MG63 (cell line): ENCODE measurements around the gene INTS4. TPM values are rescaled to one million over a fixed set of nuclear protein-coding genes. Genes with fewer than 3 reads are reported as not detected.
"Not testable (repeated sequence)": the region's sequence is repeated elsewhere in the genome, so short reads cannot be mapped to it uniquely, and the experiment has no call there.

ENCODE experiments used
- DNase-seq: peaks from one replicate; pipeline ENCODE4 v3.0.0-alpha.2; 2020
- H3K27me3 ChIP-seq: fragments of 250-450 bp; sonication (Bioruptor Pico); 2 replicates; pipeline ENCODE4 v1.5.1; 2020; ENCODE audit warnings: mild to moderate bottlenecking, moderate library complexity
- H3K36me3 ChIP-seq: fragments of 250-450 bp; sonication (Bioruptor Pico); 2 replicates; pipeline ENCODE4 v1.5.1; 2020; ENCODE audit warnings: mild to moderate bottlenecking, moderate library complexity
- H3K4me3 ChIP-seq: fragments of 250-450 bp; sonication (Bioruptor Pico); 2 replicates; pipeline ENCODE4 v1.5.1; 2020; ENCODE audit warnings: mild to moderate bottlenecking, moderate library complexity
- H3K9me3 ChIP-seq: fragments of 250-450 bp; sonication (Bioruptor Pico); 2 replicates; pipeline ENCODE4 v1.5.1; 2020; ENCODE audit warnings: mild to moderate bottlenecking, moderate library complexity
- total RNA-seq: library from RNA; depleted of rRNA; stranded (reverse); fragments of >200 nt; shearing (Covaris generic); gene quantifications from 2 replicates; pipeline ENCODE4 v1.2.3, GENCODE V29; 2014; ENCODE audit warnings: low replicate concordance

INTS4 gene
- total RNA-seq, 1 experiment from 2014 or later, result 11.0 TPM

DNA sequence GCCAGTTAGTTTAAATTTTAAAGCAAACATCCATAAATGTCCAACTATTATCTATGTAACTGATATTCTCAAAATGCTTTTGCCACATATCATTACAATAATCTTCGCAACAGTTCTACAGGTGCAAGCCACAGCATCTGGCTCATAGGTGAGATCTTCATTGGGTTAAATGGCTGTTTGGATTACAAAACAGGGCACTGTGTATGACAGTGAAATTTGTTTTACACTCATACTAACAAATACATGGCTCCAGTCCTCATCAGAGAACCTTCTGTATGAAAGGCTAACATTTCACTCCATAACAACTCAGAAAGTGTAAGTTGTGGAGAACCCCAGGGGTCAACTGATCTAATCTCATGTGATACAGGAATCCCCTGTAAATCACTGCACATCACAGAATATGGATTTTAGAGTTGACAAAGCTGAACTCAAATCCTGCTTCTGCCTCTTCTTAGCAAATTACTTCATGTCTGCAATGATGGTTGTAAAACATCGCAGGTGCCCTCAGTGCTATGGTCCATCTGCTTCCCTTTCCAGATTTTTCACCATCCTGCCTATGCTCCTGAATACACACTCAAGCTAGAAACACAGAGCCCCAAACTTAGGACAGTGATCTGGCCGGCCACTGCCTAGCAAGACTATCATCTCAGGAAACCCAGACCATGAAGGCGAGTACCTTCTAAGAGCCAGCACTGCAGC is 80.7 kb downstream of the INTS4 start:
- DNase-seq, H3K27me3 ChIP-seq, H3K9me3 ChIP-seq, H3K4me3 ChIP-seq, H3K36me3 ChIP-seq: not testable (repeated sequence)

DNA sequence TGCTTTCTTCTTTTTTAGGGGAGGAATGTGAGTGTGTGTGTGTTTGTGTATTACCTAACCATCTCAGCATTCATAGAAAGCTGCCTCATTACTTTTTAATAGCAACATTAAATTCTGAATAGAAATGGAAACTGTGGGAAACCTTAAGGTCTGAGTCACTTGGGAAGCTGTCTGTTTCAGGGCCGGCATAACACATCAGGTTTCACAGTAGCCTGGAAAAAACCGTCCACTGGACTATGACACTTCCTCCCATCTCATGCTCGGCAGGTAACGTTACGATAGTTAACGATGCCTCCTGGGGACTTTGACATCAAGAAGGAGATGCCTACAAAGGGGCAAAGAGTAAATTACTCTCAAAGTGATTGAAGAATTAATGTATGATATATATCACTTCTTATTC is 83.6 kb downstream of the INTS4 start:
- H3K36me3 ChIP-seq, H3K27me3 ChIP-seq, H3K9me3 ChIP-seq, H3K4me3 ChIP-seq, DNase-seq: not testable (repeated sequence)

DNA sequence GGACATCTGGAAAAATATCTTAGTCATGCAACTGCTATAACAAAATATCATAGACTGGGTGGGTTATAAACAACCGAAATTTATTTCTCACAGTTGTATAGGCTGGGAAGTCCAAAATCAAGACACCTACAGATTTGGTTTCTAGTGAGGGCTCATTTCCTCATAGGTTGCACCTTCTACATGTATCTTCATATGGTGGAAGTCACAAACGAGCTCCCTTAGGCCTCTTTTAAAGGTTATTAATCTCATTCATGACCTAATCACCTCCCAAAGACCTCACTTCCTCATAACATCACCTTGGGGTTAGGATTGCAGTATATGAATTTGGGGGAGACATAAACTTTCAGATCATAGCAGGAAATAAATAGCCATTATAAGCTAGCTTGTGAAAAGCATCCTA is 85.2 kb downstream of the INTS4 start:
- no peak for DNase-seq
- H3K9me3 ChIP-seq, result no peaks in the 10 kb centered on the region
- H3K27me3 ChIP-seq, result no peaks in the 10 kb centered on the region
- peaks cover 2% of the 10 kb centered on the region; the same call in 1 of the 2 replicates for H3K36me3 ChIP-seq
- no peak overlapping the region for H3K4me3 ChIP-seq

DNA sequence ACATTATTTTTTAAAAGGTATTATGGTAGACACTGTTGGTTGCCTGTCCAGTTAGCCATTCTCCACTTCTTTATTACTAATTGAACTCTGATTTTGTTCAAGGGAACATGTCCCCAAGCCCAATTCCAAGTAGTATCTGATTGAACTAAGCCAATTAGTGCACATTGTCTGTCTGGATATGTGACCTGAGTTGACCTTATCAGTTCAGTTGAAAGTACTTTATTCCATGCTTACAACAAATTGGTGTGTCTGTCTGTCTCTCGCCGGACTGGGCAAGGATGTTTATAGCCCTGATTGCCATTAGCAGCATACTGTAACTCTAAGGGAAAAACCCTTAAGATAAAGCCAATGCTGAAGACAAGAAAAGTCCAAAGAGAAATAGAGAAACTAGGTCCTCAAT is 85.6 kb downstream of the INTS4 start:
- peaks cover 2% of the 10 kb centered on the region; the same call in 1 of the 2 replicates for H3K36me3 ChIP-seq
- H3K4me3 ChIP-seq, result no peak overlapping the region
- H3K9me3 ChIP-seq, result no peaks in the 10 kb centered on the region
- H3K27me3 ChIP-seq, result no peaks in the 10 kb centered on the region
- DNase-seq, result no peak

DNA sequence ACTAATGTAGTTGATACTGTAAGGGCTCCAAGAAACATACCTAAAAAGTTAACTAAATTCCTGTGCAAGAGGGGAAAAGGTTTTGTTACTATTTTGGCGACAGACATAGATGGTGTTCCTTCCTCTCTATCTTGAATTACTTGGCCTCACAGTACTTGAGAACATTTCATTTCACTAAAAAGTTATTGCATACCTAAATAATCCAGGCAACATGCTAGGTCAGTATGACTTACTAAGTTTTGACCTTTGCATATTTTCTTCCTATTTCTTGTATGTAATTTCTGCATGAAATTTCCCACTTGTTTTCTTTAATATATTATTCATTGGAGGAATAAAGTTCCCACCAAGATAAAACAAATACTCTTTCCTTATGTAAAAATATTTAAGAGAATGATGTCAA is 99.5 kb downstream of the INTS4 start:
- H3K36me3 ChIP-seq, DNase-seq, H3K27me3 ChIP-seq, H3K4me3 ChIP-seq, H3K9me3 ChIP-seq: not testable (repeated sequence)

DNA sequence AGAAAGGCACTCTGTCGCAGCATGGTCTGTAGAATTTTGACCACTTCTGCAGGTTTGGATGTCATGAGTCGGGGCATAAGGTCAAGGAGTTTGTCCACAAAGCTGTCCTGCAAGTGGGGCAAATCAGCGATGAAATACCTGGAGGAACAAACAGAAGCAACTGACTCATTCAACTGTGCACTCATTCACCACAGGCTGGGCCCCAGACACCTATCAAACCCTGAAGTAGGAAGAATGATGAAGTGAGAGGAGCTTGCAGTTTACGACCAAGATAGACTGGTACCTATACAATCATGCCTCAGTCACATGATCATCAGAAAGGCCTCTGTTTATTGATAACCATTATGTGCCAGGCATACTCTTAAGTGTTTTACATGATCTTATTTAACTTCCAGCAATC is 102.8 kb downstream of the INTS4 start:
- not testable (repeated sequence) for H3K4me3 ChIP-seq, H3K9me3 ChIP-seq, DNase-seq, H3K27me3 ChIP-seq
- peaks cover 11% of the 10 kb centered on the region for H3K36me3 ChIP-seq

DNA sequence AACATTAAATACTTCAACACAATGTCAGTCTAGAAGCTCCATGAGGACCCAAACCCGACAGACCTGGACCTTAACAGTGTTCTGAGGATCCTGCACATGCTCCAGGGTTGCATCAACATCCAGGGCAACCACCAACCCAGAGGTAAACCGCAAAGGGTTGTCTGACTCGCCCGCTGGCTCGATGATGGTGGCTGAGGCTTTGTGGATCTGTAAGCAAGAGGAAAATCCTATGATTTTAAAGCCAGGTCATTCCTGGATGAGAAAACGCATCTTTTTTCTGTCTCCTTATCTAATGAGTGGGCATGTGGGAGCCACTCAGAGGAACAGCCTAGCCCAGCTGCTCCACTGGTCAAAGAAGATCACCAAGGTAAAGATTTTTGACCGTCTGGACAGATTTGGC is 103.2 kb downstream of the INTS4 start:
- H3K4me3 ChIP-seq, H3K9me3 ChIP-seq, H3K27me3 ChIP-seq: not testable (repeated sequence)
- DNase-seq, result peak; percentile 28
- H3K36me3 ChIP-seq, result peaks cover 11% of the 10 kb centered on the region

DNA sequence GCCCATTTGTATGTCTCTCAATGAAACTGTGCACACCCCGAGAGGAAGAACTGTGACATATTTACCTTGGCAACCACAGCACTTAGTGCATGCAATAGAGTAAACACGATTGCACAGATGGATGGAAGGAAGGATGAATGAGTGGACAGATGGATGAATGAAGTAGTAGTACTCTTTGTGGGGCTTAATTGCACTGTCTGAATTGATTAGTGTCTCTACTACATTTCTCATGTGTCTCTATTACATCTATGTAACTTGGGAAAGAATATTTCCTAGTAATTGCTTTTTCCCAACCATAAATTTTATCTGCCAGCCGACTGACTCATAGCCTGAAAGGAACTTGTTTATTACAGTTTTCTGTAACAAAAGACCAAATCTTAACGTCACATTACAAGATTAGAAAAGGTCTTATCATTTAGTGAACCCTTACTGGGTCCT is 103.8 kb downstream of the INTS4 start:
- DNase-seq, H3K27me3 ChIP-seq, H3K4me3 ChIP-seq, H3K9me3 ChIP-seq: not testable (repeated sequence)
- H3K36me3 ChIP-seq, result peaks cover 15% of the 10 kb centered on the region

DNA sequence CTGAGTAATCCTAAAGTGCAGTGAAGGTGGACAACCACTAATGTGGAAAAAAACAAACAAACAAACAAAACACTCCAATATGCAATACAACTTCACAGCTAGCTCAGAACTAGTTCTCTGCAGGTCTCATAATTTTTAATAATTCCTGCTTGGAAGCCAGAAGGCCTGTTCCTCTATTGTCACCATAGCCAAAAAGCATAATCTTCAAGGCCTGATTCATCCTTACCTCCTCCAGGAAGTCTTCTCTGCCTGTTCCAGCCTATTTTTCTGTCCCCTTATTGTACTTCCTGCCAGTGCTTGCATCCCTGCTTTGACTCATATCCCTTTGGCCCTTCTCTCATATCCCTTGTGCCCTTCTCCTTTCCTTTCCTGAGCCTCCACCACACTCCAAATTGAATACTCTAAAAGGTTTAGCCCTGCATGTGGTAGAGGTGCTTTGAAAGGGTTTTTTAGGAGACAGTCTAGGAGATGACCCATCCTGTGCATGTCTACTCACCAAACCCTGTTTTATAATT is 104.3 kb downstream of the INTS4 start:
- H3K27me3 ChIP-seq, H3K4me3 ChIP-seq, DNase-seq, H3K9me3 ChIP-seq: not testable (repeated sequence)
- peaks cover 15% of the 10 kb centered on the region for H3K36me3 ChIP-seq

DNA sequence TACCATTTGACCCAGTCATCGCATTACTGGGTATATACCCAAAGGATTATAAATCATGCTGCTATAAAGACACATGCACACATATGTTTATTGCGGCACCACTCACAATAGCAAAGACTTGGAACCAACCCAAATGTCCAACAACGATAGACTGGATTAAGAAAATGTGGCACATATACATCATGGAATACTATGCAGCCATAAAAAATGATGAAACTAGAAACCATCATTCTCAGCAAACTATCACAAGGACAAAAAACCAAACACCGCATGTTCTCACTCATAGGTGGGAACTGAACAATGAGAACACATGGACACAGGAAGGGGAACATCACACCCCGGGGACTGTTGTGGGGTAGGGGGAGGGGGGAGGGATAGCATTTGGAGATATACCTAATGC is 105.4 kb downstream of the INTS4 start:
- DNase-seq, H3K27me3 ChIP-seq, H3K9me3 ChIP-seq, H3K4me3 ChIP-seq: not testable (repeated sequence)
- H3K36me3 ChIP-seq, result peaks cover 15% of the 10 kb centered on the region

DNA sequence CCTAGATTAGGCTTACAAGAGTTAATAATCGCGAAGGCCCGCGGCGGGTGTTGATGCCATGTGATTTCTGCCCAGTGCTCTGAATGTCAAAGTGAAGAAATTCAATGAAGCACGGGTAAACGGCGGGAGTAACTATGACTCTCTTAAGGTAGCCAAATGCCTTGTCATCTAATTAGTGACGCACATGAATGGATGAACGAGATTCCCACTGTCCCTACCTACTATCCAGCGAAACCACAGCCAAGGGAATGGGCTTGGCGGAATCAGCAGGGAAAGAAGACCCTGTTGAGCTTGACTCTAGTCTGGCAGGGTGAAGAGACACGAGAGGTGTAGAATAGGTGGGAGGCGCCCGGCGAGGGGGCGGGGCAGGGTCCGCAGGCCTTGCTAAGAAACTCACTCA is 108.1 kb downstream of the INTS4 start:
- no peak for DNase-seq
- Histone ChIP-seq H3K36me3 (peaks cover 15% of the 10 kb centered on the region), H3K27me3 (no peaks in the 10 kb centered on the region), H3K4me3 (no peak overlapping the region), H3K9me3 (no peaks in the 10 kb centered on the region)

DNA sequence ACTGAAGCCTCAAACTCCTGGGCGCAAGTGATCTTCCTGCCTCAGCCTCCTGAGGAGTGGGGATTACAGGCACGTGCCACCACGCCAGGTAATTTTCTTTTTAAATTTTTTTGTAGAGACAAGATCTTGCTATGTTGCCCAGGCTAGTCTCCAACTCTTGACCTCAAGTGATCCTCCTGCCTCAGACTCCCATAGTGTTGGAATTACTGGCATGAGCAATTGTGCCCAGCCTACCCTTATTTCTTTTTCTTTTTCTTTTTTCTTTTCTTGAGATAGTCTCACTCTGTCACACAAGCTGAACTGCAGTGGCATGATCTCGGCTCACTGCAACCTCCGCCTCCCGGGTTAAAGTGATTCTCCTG is 109.7 kb downstream of the INTS4 start:
- no peaks in the 10 kb centered on the region for H3K27me3 ChIP-seq
- peaks cover 12% of the 10 kb centered on the region for H3K36me3 ChIP-seq
- DNase-seq, result no peak
- H3K9me3 ChIP-seq, result no peaks in the 10 kb centered on the region
- no peak overlapping the region for H3K4me3 ChIP-seq

DNA sequence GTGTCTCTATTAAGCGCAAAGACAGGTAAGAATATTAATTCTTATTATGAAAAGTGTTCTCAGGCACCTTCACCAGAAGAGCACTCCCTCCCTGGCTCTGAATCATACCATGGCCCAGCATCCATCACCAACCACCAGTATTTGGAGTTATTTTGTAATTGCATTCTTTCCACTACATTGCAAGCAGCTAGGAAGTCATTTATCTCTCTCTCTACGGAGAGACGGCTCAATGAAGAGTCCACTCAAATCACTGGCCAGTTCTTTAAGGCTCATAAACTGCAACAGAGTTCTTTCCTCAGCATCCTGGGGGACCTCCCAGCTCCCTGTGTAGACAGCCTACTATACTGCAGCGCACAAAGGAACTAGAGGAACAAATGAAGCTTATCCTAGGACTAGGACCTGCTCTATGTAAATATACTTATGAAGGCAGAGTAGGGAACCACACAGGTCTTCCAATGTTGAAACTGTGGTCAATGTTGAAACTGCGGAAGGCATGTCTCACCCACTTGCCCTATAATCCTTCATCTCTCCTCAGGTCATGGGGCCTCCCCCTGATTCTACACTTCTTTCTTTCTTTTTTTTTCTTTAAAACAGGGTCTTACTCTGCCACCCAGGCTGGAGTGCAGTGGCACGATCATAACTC is 110.2 kb downstream of the INTS4 start:
- Histone ChIP-seq H3K36me3 (peaks cover 10% of the 10 kb centered on the region), H3K9me3 (no peaks in the 10 kb centered on the region), H3K27me3 (no peaks in the 10 kb centered on the region), H3K4me3 (no peak overlapping the region)
- DNase-seq, result no peak

DNA sequence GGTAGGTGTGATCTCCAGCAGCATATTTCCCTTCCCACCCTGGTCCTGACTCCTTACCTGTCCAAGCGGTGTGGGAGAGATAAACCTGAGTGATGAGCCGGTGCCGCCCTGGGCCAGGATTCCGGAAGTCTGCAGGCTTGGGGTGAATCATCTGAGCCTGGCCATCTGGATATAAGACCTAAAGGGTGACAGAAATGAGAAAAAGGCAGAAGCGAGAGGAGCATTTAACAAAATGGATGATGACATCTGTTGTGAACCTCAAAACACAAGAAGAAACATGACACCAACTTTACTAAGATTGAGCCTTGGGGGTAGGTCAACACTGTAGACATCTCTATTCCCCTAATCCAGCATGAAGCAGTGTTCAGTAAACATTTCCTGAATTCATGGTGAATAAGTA is 110.7 kb downstream of the INTS4 start:
- no peaks in the 10 kb centered on the region for H3K27me3 ChIP-seq
- H3K9me3 ChIP-seq, result no peaks in the 10 kb centered on the region
- H3K36me3 ChIP-seq, result peaks cover 13% of the 10 kb centered on the region
- DNase-seq, result no peak
- H3K4me3 ChIP-seq, result no peak overlapping the region

DNA sequence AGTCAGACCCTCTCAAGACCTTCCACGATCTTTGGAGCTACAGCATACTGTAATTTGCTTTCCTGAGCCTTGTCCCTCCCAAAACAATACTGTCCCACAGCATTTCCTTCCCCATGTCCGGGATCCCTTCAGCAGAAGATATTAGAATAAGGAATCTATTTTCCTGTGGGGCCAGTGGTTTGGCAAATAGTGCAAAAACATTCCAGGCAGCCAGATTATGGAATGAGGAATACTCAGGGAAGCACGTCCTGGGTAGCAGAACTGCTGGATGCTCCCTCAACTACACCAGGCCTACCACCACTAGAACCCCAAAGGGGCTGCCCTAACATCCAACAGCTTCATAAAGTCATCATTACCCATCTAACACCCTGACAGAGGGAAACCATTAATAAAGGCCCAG is 112.1 kb downstream of the INTS4 start:
- Histone ChIP-seq H3K27me3 (no peaks in the 10 kb centered on the region), H3K4me3 (no peak overlapping the region), H3K36me3 (peaks cover 21% of the 10 kb centered on the region), H3K9me3 (no peaks in the 10 kb centered on the region)
- DNase-seq, result no peak

DNA sequence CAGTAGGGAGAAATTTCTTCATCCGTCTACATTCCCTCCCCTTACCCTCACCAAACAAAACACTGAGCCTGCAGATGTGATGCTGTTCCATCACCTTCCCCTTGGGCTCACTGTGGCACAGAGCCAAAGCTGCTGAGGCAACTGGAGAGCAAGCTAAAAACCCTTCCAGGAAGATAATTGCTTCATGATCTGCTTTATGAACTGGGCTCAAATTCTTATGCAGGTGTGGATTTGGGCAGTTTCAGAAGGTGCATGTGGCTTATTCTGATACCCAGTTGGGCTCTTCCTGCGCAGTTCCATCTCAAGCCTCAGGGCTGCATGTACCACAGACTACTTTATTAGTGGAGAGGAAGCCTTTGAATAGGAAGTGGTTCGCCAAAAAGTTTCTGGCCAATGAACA is 115.2 kb downstream of the INTS4 start:
- peak; percentile 16 for DNase-seq
- H3K27me3 ChIP-seq, result no peaks in the 10 kb centered on the region
- H3K9me3 ChIP-seq, result no peaks in the 10 kb centered on the region
- peaks cover 25% of the 10 kb centered on the region for H3K36me3 ChIP-seq
- H3K4me3 ChIP-seq, result no peak overlapping the region

DNA sequence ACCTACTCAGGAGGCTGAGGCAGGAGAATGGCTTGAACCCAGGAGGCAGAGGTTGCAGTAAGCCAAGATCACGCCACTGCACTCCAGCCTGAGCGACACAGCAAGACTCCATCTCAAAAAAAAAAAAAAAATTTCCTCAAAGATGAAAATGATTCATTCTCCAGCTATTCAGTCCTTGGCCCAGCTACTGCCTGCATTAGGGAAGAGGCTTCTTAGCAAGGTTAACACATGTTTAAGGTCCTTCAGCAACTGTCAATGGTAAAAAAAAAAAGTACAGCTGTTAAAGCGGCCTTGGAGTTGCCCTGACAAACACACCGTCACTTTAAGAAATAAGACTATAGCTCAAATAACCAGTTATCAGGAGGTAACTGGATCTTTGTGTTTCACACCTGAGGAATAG is 116.2 kb downstream of the INTS4 start:
- H3K27me3 ChIP-seq, H3K4me3 ChIP-seq, H3K9me3 ChIP-seq: not testable (repeated sequence)
- peaks cover 25% of the 10 kb centered on the region for H3K36me3 ChIP-seq
- peak; percentile 50 for DNase-seq

DNA sequence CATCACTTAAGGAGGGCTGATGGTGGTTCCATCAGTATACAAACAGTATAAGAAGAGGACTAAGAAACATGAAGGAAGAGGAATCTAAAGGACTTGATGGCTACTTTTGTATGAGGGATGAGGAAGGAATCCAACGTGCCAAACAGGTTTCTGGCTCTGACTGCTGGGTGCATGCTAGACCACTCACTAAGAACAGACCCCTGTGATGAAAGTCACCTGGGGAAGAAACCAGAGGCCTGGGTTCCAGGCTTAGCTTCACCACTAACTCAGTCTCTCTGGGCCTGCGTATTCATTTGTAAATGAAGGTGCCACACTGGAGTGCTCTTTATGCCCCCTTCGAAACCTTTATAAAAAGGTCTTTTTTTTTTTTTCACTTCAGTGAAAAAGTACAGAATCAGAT is 118.4 kb downstream of the INTS4 start:
- Histone ChIP-seq H3K9me3 (no peaks in the 10 kb centered on the region), H3K36me3 (peaks cover 30% of the 10 kb centered on the region), H3K27me3 (no peaks in the 10 kb centered on the region), H3K4me3 (no peak overlapping the region)
- no peak for DNase-seq
